Natural killer cell (primary cell): Measurements from ENCODE around the gene NOS1AP. TPM values are rescaled to one million over a fixed set of nuclear protein-coding genes. Genes with fewer than 3 reads are reported as not detected.

Source experiments
- ATAC-seq, 3 donors: fragments of 150-1000 bp in 2 of 3; fragments of 200-7000 bp in 1 of 3; cut with Tn5 transposase; 1 replicate in 1 of 3; 2 replicates in 2 of 3; pipeline ENCODE4 v1.10.0; 2021; ENCODE audit warnings: mild to moderate bottlenecking in 2 of 3, moderate library complexity in 2 of 3
- DNase-seq, 2 donors: peaks; one replicate each; pipeline versions ENCODE4 v3.0.0 to v3.0.0-alpha.2; 2013 to 2021; ENCODE audit warnings: mixed read lengths in 1 of 2
- H3K27ac ChIP-seq: one replicate; pipeline ENCODE4 v1.5.1; 2013; ENCODE audit warnings: mild to moderate bottlenecking, low read length
- H3K27me3 ChIP-seq: one replicate; pipeline ENCODE4 v1.6.1; 2013; ENCODE audit warnings: low read length; ENCODE audit not compliant: control insufficient read depth, insufficient read depth
- H3K36me3 ChIP-seq: one replicate; pipeline ENCODE4 v1.6.1; 2013; ENCODE audit warnings: low read length; ENCODE audit not compliant: control insufficient read depth, insufficient read depth
- H3K4me1 ChIP-seq: one replicate; pipeline ENCODE4 v1.6.1; 2013; ENCODE audit warnings: low read length; ENCODE audit not compliant: control insufficient read depth, insufficient read depth
- H3K4me3 ChIP-seq: one replicate; pipeline ENCODE4 v1.5.1; 2013; ENCODE audit warnings: low read length
- H3K9me3 ChIP-seq: one replicate; pipeline ENCODE4 v1.6.1; 2013; ENCODE audit warnings: low read length; ENCODE audit not compliant: control insufficient read depth, insufficient read depth
- H3K27ac Mint-ChIP-seq, 2 donors: one replicate each; pipeline ENCODE4 v1.8.0; 2022; ENCODE audit warnings: mild to moderate bottlenecking in 2 of 2, mixed read lengths in 2 of 2, moderate library complexity in 1 of 2
- H3K27me3 Mint-ChIP-seq, 2 donors: one replicate each; pipeline ENCODE4 v1.8.0; 2022; ENCODE audit warnings: low read depth in 2 of 2, mixed read lengths in 2 of 2
- H3K36me3 Mint-ChIP-seq: one replicate; pipeline ENCODE4 v1.8.0; 2022; ENCODE audit warnings: mixed read lengths
- H3K4me1 Mint-ChIP-seq, 2 donors: one replicate each; pipeline ENCODE4 v1.8.0; 2022; ENCODE audit warnings: mixed read lengths in 2 of 2
- H3K4me3 Mint-ChIP-seq: one replicate; pipeline ENCODE4 v1.8.0; 2022; ENCODE audit warnings: mild to moderate bottlenecking, moderate library complexity, mixed read lengths
- H3K9me3 Mint-ChIP-seq, 2 donors: one replicate each; pipeline ENCODE4 v1.8.0; 2022; ENCODE audit warnings: mixed read lengths in 2 of 2
- WGBS: methylation state at CpG from one replicate; pipeline ENCODE4 v1.1.7; 2013; ENCODE audit warnings: missing lambda C conversion rate; ENCODE audit not compliant: insufficient coverage; 5-methylcytosine and 5-hydroxymethylcytosine counted together
- intact Hi-C: fragments of 100-400 bp; cut with micrococcal nuclease; formaldehyde crosslinking; loops from one replicate; pipeline ENCODE4 v1.14.2; 2022
- total RNA-seq, 4 donors: library from RNA; stranded (reverse); fragments of 120-200 nt in 1 of 4; gene quantifications; one replicate each; pipeline versions ENCODE4 v1.2.3 to v1.2.4, GENCODE V29; 2013 to 2022
- TF ChIP-seq, protein P1 (sequence below): fragments of 200-600 bp; IDR thresholded peaks from one replicate; pipeline ENCODE4 v1.8.0; 2022; ENCODE audit warnings: antibody characterized with exemption

The NOS1AP gene
- total RNA-seq, 3 donors from 2014 or later (not counting 1 experiment from before 2014, with no cell fraction given) = 0.09 to 0.20 TPM; not detected in 1

DNA sequence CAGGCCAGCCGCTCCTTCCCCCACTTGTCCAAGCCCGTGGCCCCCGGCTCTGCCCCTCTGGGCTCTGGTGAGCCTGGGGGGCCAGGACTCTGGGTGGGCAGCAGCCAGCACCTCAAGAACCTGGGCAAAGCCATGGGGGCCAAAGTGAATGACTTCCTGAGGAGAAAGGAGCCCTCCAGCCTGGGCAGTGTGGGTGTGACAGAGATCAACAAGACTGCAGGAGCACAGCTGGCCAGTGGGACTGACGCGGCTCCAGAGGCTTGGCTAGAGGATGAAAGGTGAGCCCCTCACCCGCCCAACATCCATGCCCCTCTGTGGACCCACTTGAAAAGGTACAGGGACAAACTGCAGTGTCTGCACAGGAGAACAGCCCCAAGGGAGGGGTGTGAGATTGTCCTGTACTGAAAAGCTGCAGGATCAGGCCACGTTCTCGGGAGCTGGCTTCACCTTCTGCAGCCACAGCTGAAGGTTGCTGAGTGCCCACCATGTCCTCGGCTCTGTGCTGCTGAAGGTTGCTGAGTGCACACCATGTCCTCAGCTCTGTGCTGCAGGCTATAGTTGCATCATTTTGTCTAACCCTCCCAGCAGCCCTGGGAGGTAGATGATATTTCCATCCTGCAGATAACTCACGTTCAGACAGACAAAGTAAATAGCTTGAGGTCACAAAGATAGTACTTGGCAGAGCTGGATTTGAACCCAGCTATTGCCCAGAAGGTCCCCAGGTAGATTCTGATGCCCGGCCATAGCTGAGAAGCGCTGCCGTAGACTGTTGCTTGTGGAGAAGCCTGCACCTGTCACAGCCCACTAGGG is 312.7 kb downstream of the NOS1AP start:
- Histone ChIP-seq H3K27me3 (no peaks in the 10 kb centered on the region), H3K4me3 (no peak overlapping the region), H3K9me3 (no peaks in the 10 kb centered on the region), H3K4me1 (no peaks in the 10 kb centered on the region), H3K36me3 (no peaks in the 10 kb centered on the region), H3K27ac (no peak overlapping the region)
- 92% methylated on average over 13 of the region's 13 CpGs for WGBS
- Mint-ChIP-seq H3K9me3 (no peaks in the 10 kb centered on the region), H3K27ac (no peak overlapping the region), H3K4me3 (no peak overlapping the region), H3K27me3 (no peaks in the 10 kb centered on the region), H3K4me1 (peaks cover 0 to 16% of the 10 kb centered on the region in 2 donors), H3K36me3 (no peaks in the 10 kb centered on the region)
- TF ChIP-seq, protein P1, sequence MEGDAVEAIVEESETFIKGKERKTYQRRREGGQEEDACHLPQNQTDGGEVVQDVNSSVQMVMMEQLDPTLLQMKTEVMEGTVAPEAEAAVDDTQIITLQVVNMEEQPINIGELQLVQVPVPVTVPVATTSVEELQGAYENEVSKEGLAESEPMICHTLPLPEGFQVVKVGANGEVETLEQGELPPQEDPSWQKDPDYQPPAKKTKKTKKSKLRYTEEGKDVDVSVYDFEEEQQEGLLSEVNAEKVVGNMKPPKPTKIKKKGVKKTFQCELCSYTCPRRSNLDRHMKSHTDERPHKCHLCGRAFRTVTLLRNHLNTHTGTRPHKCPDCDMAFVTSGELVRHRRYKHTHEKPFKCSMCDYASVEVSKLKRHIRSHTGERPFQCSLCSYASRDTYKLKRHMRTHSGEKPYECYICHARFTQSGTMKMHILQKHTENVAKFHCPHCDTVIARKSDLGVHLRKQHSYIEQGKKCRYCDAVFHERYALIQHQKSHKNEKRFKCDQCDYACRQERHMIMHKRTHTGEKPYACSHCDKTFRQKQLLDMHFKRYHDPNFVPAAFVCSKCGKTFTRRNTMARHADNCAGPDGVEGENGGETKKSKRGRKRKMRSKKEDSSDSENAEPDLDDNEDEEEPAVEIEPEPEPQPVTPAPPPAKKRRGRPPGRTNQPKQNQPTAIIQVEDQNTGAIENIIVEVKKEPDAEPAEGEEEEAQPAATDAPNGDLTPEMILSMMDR = no peak
- intact Hi-C loops = loop anchor here (10.0 kb wide), 1 partner anchor 53 kb away; no protein-coding TSS in a partner anchor
- DNase-seq (no peak), ATAC-seq (no peak)

DNA sequence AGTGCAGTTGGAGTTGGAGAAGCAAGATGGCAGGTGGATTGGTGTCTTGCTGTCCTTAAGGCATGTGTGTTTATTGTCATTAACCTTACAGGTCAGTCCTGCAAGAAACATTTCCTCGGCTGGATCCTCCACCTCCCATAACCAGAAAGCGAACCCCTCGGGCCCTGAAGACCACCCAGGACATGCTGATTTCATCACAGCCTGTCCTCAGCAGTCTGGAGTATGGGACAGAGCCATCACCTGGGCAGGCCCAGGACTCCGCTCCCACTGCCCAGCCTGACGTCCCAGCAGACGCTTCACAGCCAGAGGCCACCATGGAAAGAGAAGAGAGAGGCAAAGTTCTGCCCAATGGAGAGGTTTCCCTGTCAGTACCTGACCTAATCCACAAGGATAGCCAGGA is 313.6 kb downstream of the NOS1AP start:
- Histone ChIP-seq H3K27ac (no peak overlapping the region), H3K36me3 (no peaks in the 10 kb centered on the region), H3K9me3 (no peaks in the 10 kb centered on the region), H3K4me1 (peaks cover under 1% of the 10 kb centered on the region), H3K4me3 (no peak overlapping the region), H3K27me3 (no peaks in the 10 kb centered on the region)
- H3K36me3 Mint-ChIP-seq = no peaks in the 10 kb centered on the region
- peaks cover 4 to 21% of the 10 kb centered on the region in 2 donors for H3K4me1 Mint-ChIP-seq
- DNase-seq = no peak
- ATAC-seq = no peak
- H3K27ac Mint-ChIP-seq = no peak overlapping the region
- no peaks in the 10 kb centered on the region for H3K27me3 Mint-ChIP-seq
- no peak overlapping the region for H3K4me3 Mint-ChIP-seq
- intact Hi-C loops = loop anchor here (10.0 kb wide), 1 partner anchor 52 kb away; no protein-coding TSS in a partner anchor
- no peaks in the 10 kb centered on the region for H3K9me3 Mint-ChIP-seq
- TF ChIP-seq, protein P1 = no peak
- 94% methylated on average over 6 of the region's 6 CpGs for WGBS

DNA sequence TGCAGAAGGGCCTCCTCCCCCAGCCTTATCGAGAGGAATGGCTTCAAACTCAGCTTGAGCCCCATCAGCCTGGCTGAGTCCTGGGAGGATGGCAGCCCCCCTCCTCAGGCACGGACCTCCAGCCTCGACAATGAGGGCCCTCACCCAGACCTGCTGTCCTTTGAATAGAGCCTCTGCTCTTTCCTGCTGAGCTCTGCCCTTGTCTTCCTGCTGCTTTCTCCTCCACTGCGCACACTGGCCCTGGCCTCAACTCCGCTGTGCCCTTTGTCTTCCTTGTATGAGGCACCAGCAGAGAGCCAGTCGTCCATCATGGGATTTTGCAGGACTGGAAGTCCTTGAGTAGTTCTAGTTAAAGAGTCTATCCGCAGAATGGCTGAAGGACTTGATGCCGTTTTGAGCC is 314.0 kb downstream of the NOS1AP start:
- ATAC-seq = no peak
- Histone ChIP-seq H3K27ac (no peak overlapping the region), H3K27me3 (no peaks in the 10 kb centered on the region), H3K36me3 (no peaks in the 10 kb centered on the region), H3K9me3 (no peaks in the 10 kb centered on the region), H3K4me1 (peaks cover 5% of the 10 kb centered on the region), H3K4me3 (no peak overlapping the region)
- no peak overlapping the region for H3K27ac Mint-ChIP-seq
- DNase-seq = no peak
- H3K36me3 Mint-ChIP-seq = no peaks in the 10 kb centered on the region
- H3K4me3 Mint-ChIP-seq = no peak overlapping the region
- TF ChIP-seq, protein P1 = no peak
- H3K9me3 Mint-ChIP-seq = no peaks in the 10 kb centered on the region
- intact Hi-C loops = loop anchor here (10.0 kb wide), 1 partner anchor 51 kb away; no protein-coding TSS in a partner anchor
- 89% methylated on average over 8 of the region's 8 CpGs for WGBS
- peaks cover 8 to 25% of the 10 kb centered on the region in 2 donors for H3K4me1 Mint-ChIP-seq
- no peaks in the 10 kb centered on the region for H3K27me3 Mint-ChIP-seq
